ENCODE data around the gene MKI67. TPM values are rescaled to one million over a fixed set of nuclear protein-coding genes. Genes with fewer than 3 reads are reported as not detected.

MKI67 gene
- total and polyA plus RNA-seq, 2 of the 13 experiments (the other 11 are each of a cell fraction or from before 2014, with no cell fraction given) = 6.7 to 22.9 TPM

DNA sequence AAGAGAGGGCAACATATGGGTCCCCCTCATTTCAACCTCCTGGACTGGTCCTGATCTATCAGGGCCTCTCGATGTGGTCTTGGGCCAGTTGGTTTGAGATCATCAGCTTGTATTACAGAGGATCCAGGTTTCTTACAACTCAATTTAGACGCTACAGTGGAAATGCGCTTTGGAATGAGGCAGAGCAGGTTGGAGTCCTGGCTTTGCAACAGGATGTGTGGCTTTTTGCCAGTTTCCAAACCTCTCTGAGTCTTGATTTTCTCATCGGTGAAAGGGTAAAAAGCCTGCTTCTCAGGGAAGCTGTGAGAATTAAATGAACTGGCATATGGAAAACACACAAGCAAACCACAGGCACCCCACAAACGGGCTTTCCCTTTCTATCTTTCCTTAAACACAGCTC, 37.5 kb upstream of the MKI67 start:
- no peak for ATAC-seq
- ChIA-PET POLR2A (no interaction called here), CTCF (ENCODE audit: low intra/inter-chr PET ratio, low total read pairs) (no interaction called here)
- FAIRE-seq = no peak
- no peak overlapping the region for H3K4me3 ChIP-seq (replicated peaks in 1 of 3; ENCODE audit: insufficient read depth in 1 of 3, low read depth in 2 of 3, low read length in 3 of 3)
- H3K36me3 ChIP-seq (replicated peaks in 1 of 2; ENCODE audit: control insufficient read depth in 1 of 2, insufficient read depth in 2 of 2, low read length in 2 of 2) = no peaks in the 10 kb centered on the region
- no peaks in the 10 kb centered on the region for H3K79me2 ChIP-seq (ENCODE audit: insufficient read depth, low read length)
- H3K27ac ChIP-seq (ENCODE audit: extremely low read length, insufficient read depth, low read length) = no peak overlapping the region
- H3K4me1 ChIP-seq (ENCODE audit: insufficient read depth, low read length) = no peaks in the 10 kb centered on the region
- H3K9ac ChIP-seq (ENCODE audit: insufficient read depth, low read depth, low read length) = no peak overlapping the region
- in situ Hi-C loops (cut with HindIII; ENCODE audit: extremely low pct_ligation_motif_present, low pct_unique_long_range_greater_than_20kb) (no loop called here), intact Hi-C loops (cut with micrococcal nuclease; ENCODE audit: unreplicated experiment) (no loop called here)
- DNase-seq (ENCODE audit: low spot score) = no peak
- peaks cover 0 to under 1% of the 10 kb centered on the region in 2 experiments; a peak in 1 of 5 replicates for H3K27me3 ChIP-seq (ENCODE audit: control insufficient read depth in 1 of 2, insufficient read depth in 2 of 2, low read length in 2 of 2)
- BruUV-seq (replicated peaks) = no TSS peak
- H3K4me2 ChIP-seq (ENCODE audit: low read depth, low read length) = no peak overlapping the region
- no peak overlapping the region for H2AFZ ChIP-seq (ENCODE audit: low read length)
- TF ChIP-seq ZNF724P (CRISPR knock-in tag; IDR thresholded peaks at IDR 0.05; ENCODE audit: borderline replicate concordance) (no peak), HMGA1 (CRISPR knock-in tag; conservative IDR thresholded peaks at IDR 0.05) (no peak), ZFP37 (CRISPR knock-in tag; IDR thresholded peaks at IDR 0.05; ENCODE audit: borderline replicate concordance) (no peak), NR2F2 (IDR thresholded peaks at IDR 0.05; ENCODE audit: borderline replicate concordance, low read depth) (no peak)
- TF ChIP-seq, protein P1, sequence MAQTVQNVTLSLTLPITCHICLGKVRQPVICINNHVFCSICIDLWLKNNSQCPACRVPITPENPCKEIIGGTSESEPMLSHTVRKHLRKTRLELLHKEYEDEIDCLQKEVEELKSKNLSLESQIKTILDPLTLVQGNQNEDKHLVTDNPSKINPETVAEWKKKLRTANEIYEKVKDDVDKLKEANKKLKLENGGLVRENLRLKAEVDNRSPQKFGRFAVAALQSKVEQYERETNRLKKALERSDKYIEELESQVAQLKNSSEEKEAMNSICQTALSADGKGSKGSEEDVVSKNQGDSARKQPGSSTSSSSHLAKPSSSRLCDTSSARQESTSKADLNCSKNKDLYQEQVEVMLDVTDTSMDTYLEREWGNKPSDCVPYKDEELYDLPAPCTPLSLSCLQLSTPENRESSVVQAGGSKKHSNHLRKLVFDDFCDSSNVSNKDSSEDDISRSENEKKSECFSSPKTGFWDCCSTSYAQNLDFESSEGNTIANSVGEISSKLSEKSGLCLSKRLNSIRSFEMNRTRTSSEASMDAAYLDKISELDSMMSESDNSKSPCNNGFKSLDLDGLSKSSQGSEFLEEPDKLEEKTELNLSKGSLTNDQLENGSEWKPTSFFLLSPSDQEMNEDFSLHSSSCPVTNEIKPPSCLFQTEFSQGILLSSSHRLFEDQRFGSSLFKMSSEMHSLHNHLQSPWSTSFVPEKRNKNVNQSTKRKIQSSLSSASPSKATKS (CRISPR knock-in tag; IDR thresholded peaks at IDR 0.05) = no peak
- WGBS (ENCODE audit: low lambda C conversion rate) = 46% methylated on average over 5 of the region's 5 CpGs
- no peaks in the 10 kb centered on the region for H4K20me1 ChIP-seq (ENCODE audit: insufficient read depth, low read length)
- no peaks in the 10 kb centered on the region for H3K9me3 ChIP-seq (ENCODE audit: low read length)

DNA sequence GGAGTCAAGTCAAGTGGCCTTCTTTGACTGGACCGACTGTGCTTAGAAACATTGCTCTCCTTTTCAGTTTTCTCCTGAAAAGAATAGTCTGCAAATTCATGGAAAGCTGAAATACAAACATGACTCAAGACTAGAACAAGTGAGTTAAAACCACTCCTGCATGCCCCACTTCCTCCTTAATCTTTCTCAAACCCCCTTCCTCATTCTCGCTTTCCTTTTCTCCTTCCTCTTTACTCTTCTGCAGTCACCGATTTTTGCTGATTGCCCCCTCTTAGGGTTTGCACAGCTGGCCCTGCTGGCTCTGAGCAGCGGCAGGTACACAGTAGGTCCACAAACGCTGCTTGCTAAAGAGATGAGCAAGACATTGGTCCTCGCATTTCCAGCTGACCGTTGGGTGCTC, 34.8 kb upstream of the MKI67 start:
- intact Hi-C loops (cut with micrococcal nuclease; ENCODE audit: unreplicated experiment) (no loop called here), in situ Hi-C loops (cut with HindIII; ENCODE audit: extremely low pct_ligation_motif_present, low pct_unique_long_range_greater_than_20kb) (no loop called here)
- Histone ChIP-seq H3K4me1 (ENCODE audit: insufficient read depth, low read length) (peaks cover 26% of the 10 kb centered on the region), H3K9ac (ENCODE audit: insufficient read depth, low read depth, low read length) (no peak overlapping the region), H3K36me3 (replicated peaks in 1 of 2; ENCODE audit: control insufficient read depth in 1 of 2, insufficient read depth in 2 of 2, low read length in 2 of 2) (no peaks in the 10 kb centered on the region), H3K9me3 (ENCODE audit: low read length) (no peaks in the 10 kb centered on the region), H3K27ac (ENCODE audit: extremely low read length, insufficient read depth, low read length) (no peak overlapping the region), H3K4me2 (ENCODE audit: low read depth, low read length) (no peak overlapping the region), H3K27me3 (ENCODE audit: control insufficient read depth in 1 of 2, insufficient read depth in 2 of 2, low read length in 2 of 2) (no peaks in the 10 kb centered on the region; a peak in 1 of 5 replicates), H3K79me2 (ENCODE audit: insufficient read depth, low read length) (no peaks in the 10 kb centered on the region), H4K20me1 (ENCODE audit: insufficient read depth, low read length) (no peaks in the 10 kb centered on the region), H3K4me3 (replicated peaks in 1 of 3; ENCODE audit: insufficient read depth in 1 of 3, low read depth in 2 of 3, low read length in 3 of 3) (no peak overlapping the region), H2AFZ (ENCODE audit: low read length) (no peak overlapping the region)
- no TSS peak for BruUV-seq (replicated peaks)
- WGBS (ENCODE audit: low lambda C conversion rate) = 33% methylated on average over 7 of the region's 7 CpGs
- no peak for FAIRE-seq
- DNase-seq (ENCODE audit: low spot score) = no peak
- ChIA-PET POLR2A (no interaction called here), CTCF (ENCODE audit: low intra/inter-chr PET ratio, low total read pairs) (no interaction called here)
- no peak for ATAC-seq
- TF ChIP-seq ERF (CRISPR knock-in tag; IDR thresholded peaks at IDR 0.05) (no peak), MAFK (conservative IDR thresholded peaks at IDR 0.05 in 1 of 2, IDR thresholded peaks at IDR 0.05 in 1 of 2; ENCODE audit: low read length in 2 of 2) (no peak), ZNF484 (CRISPR knock-in tag; IDR thresholded peaks at IDR 0.05; ENCODE audit: borderline replicate concordance, low read depth) (no peak), ZBTB21 (CRISPR knock-in tag; IDR thresholded peaks at IDR 0.05) (no peak), CEBPG (CRISPR knock-in tag; IDR thresholded peaks at IDR 0.05) (no peak)
- TF ChIP-seq, protein P2, sequence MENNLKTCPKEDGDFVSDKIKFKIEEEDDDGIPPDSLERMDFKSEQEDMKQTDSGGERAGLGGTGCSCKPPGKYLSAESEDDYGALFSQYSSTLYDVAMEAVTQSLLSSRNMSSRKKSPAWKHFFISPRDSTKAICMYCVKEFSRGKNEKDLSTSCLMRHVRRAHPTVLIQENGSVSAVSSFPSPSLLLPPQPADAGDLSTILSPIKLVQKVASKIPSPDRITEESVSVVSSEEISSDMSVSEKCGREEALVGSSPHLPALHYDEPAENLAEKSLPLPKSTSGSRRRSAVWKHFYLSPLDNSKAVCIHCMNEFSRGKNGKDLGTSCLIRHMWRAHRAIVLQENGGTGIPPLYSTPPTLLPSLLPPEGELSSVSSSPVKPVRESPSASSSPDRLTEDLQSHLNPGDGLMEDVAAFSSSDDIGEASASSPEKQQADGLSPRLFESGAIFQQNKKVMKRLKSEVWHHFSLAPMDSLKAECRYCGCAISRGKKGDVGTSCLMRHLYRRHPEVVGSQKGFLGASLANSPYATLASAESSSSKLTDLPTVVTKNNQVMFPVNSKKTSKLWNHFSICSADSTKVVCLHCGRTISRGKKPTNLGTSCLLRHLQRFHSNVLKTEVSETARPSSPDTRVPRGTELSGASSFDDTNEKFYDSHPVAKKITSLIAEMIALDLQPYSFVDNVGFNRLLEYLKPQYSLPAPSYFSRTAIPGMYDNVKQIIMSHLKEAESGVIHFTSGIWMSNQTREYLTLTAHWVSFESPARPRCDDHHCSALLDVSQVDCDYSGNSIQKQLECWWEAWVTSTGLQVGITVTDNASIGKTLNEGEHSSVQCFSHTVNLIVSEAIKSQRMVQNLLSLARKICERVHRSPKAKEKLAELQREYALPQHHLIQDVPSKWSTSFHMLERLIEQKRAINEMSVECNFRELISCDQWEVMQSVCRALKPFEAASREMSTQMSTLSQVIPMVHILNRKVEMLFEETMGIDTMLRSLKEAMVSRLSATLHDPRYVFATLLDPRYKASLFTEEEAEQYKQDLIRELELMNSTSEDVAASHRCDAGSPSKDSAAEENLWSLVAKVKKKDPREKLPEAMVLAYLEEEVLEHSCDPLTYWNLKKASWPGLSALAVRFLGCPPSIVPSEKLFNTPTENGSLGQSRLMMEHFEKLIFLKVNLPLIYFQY (CRISPR knock-in tag; IDR thresholded peaks at IDR 0.05; ENCODE audit: borderline replicate concordance) = no peak
- TF ChIP-seq, protein P3, sequence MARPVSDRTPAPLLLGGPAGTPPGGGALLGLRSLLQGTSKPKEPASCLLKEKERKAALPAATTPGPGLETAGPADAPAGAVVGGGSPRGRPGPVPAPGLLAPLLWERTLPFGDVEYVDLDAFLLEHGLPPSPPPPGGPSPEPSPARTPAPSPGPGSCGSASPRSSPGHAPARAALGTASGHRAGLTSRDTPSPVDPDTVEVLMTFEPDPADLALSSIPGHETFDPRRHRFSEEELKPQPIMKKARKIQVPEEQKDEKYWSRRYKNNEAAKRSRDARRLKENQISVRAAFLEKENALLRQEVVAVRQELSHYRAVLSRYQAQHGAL (CRISPR knock-in tag; IDR thresholded peaks at IDR 0.05; ENCODE audit: not compliant biosample characterization) = no peak
